Dermis microvascular lymphatic vessel endothelial cell (primary cell): ENCODE results near the gene RNASET2. TPM values are rescaled to one million over a fixed set of nuclear protein-coding genes. Genes with fewer than 3 reads are reported as not detected.
"Not testable (repeated sequence)": the region's sequence is repeated elsewhere in the genome, so short reads cannot be mapped to it uniquely, and the experiment has no call there.

Experiments used
- DNase-seq, 2 donors: peaks; one replicate each; pipeline versions ENCODE4 v3.0.0 to v3.0.0-alpha.2; 2010; ENCODE audit warnings: low read depth in 2 of 2
- total RNA-seq: library from RNA; depleted of rRNA; stranded (reverse); fragments of >200 nt; gene quantifications from 2 replicates; pipeline ENCODE4 v1.2.1, GENCODE V29; 2014

Gene RNASET2
- total RNA-seq, 1 donor from 2014 or later = 11.6 TPM

DNA sequence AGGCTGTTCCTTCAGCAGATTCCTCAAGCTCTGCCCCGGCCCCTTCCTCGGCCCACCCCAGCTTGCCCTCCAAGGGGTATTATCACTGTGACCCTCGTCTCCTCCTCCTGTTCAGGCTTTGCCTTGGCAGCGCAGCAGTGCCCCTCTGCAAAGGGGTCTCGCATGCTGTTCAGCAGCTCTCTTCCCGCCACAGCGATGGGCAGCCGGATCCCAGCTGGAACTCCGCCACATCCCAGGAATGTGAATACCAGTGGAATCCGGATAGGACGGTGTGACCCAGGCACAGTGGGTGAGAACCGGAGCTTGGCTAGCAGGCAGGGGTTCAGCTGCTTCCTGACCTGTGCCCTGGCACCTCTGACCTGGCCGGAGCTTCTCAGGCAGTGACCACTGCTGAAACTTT, 52.9 kb downstream of the RNASET2 start:
- DNase-seq = peak in 1 of 2 donors; percentile 39

DNA sequence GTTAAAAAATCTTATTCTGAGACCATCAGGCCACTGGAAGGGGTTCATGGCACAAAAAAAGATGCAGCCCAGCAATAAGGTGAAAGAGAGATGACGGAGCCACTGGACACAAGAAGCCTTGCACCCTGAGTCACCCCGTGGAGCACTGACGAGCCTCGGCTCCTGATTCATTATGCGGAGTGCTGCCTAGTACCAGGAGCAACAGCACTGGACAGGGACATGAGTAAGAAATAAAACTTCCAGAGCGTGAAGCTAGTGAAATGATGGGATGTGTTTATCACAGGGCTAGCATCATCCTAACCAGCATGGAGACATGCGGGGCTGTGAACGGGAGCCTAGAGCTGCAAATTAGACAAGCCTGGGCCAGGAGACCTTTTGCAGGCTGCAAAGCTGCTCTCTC, 53.3 kb downstream of the RNASET2 start:
- no peak for DNase-seq

DNA sequence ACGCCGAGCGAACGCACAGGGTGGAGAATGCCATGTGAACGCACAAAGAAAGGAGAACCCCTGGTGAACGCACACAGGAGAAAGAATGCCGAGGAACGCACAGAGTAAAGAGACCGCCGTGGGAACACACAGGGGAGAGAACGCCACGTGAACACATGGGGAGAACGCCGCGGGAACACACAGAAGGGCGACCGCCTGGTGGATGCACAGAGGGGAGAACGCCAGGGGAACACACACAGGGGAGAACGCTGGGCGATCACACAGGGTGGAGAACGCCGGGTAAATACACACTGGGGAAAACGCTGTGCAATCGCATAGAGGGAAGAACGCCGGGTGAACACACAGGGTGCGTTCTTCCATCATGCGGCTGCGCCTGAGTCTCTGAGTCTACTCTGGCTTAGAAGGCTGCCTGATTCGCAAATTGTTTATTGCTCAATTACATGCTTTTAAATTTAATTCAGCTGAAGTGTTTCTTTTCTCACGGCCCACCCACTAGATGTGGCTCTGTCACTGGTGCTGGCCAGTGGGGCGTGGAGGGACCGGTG, 54.1 kb downstream of the RNASET2 start:
- DNase-seq = no peak

DNA sequence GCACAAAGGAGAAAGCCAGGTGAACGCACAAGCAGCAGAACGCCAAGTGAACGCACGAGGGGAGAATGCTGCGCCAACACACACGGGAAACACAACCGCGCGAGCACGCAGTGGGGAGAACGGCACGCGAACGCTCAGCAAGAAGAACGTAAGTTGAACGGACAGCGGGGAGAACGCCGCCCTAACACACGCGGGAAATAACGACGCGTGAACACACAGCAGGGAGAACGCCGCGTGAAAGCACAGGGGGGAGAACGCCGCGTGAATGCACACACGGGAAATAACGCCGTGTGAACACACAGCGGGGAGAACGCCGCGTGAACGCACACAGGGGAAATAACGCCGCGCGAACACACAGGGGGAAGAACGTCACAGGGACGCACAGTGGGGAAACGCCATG, 54.7 kb downstream of the RNASET2 start:
- DNase-seq = no peak

DNA sequence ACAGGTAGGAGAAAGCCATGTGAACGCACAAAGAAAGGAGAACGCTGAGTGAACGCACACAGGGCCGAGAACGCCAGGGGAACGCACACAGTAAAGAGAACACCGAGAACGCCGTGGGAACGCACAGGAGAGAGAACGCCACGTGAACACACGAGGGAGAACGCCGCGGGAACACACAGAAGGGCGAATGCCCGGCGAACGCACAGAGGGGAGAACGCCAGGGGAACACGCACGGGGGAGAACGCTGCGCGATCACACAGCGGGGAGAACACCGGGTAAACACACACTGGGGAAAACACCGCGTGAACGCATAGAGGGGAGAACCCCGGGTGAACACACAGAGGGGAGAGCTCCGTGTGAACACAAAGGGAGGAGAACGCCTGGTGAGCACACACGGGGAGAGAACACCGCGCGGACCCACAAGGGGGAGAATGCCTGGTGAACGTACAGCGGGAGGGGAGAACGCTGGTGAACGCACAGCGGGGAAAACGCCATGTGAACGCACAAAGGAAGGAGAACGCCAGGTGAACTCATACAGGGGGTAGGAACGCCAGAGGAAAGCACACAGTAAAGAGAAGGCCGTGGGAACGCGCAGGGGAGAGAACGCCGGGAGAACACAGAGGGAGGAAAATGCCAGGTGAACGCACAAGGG, 55.3 kb downstream of the RNASET2 start:
- no peak for DNase-seq

DNA sequence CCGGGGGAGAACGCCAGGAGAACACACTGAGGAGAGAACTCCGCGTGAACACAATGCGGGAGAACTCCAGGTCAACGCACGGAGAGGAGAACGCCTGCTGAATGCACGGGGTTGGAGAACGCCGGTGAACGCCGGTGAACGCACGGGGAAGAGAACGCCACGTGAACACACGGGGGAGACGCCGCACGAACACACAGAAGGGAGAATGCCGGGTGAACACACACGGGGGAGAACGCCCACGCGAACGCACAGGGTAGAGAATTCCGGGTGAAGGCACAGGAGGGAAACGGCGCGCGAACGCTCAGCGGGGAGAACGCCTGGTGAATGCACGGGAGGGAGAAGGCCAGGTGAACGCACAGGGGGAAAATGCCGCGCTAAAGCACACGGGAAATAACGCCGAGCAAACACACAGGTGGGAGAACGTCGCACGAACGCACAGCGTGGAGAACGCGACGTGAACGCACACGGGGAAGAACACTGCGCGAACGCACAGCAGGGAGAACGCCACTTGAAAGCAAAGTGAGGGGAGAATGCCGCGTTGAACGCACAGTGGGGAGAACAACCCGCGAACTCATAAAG, 56.1 kb downstream of the RNASET2 start:
- DNase-seq = no peak

DNA sequence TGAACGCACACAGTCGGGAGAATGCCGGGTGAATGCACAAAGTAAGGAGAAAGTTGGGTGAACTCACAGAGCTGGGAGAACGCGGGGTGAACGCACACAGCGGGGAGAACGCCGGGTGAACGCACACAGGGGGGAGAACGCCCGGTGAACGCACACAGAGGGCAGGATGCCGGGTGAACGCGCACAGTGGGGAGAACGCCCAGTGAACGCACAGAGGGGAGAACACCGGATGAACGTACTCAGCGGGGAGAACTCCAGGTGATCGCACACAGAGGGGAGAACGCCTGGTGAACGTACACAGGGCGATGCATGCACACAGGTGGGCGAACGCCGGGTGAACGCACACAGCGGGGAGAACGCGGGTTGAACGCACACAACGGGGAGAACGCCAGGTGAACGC, 57.4 kb downstream of the RNASET2 start:
- DNase-seq = no peak

DNA sequence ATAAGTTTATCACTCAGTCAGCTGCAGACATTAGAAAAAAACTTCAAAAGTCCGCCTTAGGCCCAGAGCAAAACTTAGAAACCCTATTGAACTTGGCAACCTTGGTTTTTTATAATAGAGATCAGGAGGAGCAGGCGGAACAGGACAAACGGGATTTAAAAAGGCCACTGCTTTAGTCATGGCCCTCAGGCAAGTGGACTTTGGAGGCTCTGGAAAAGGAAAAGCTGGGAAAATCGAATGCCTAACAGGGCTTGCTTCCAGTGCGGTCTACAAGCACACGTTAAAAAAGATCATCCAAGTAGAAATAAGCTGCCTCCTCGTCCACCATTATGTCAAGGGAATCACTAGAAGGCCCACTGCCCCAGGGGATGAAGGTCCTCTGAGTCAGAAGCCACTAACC, 61.7 kb downstream of the RNASET2 start:
- DNase-seq = not testable (repeated sequence)

DNA sequence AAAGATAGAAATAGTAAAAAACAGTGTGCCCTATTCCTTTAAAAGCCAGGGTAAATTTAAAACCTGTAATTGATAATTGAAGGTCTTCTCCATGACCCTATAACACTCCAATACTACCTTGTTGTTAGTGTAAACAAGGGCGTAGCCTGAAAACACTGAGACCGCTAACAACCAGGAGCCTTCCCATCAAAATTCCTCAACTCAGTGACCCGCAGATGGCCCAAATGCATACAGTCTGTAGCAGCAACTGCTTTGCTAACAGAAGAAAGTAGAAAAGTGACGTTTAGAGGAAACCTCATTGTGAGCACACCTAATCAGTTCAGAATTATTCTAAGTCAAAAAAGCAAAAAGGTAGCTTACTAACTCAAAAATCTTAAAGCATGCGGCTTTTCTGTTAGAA, 63.9 kb downstream of the RNASET2 start:
- not testable (repeated sequence) for DNase-seq

DNA sequence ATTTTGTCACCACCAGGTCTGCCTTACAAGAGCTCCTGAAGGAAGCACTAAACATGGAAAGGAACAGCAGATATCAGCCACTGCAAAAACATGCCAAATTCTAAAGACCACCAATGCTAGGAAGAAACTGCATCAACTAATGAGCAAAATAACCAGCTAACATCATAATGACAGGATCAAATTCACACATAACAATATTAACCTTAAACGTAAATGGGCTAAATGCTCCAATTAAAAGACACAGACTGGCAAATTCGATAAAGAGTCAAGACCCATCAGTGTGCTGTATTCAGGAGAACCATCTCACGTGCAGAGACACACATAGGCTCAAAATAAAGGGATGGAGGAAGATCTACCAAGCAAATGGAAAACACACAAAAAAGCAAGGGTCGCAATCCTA, 69.6 kb downstream of the RNASET2 start:
- DNase-seq = not testable (repeated sequence)

DNA sequence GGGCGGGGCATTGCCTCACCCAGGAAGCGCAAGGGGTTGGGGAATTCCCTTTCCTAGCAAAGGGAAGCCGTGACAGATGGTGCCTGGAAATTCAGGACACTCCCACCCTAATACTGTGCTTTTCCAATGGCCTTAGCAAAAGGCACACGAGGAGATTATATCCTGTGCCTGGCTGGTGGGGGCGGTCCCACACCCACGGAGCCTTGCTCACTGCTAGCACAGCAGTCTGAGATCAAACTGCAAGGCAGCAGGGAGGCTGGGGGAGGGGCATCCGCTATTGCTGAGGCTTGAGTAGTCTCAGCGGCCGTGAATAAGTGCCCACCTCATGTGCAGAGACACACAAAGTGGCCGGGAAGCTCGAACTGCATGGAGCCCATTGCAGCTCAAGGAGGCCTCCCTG, 71.4 kb downstream of the RNASET2 start:
- not testable (repeated sequence) for DNase-seq

DNA sequence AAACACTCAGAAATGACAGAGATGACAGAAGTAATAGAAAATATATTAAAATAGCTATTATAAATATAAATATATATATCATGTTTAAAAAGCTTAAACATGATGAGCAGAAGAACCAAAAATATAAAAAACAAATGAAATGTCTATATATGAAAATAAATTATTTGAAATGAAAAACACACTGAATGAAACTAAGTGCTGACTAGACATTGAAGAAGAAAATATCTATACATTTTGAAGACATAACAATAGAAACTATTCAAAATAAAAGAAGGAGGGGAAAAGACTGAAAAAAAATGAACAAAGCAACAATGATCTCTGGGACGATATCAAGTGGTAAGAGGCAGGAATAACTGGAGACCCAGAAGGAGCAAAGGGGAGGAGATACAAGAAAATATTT, 76.8 kb downstream of the RNASET2 start:
- no peak for DNase-seq

Other genes starting within 250 kb of the RNASET2 start
- 6.4 and 10.3 TPM in 2 replicates for gene CEP43, start 42.8 kb upstream of the RNASET2 start, total RNA-seq
- not detected in 2 replicates for gene CCR6, start 166.5 kb upstream of the RNASET2 start, total RNA-seq
- not detected in 2 replicates for gene GPR31, start 201.4 kb upstream of the RNASET2 start, total RNA-seq